Esophagus muscularis mucosa (tissue), 4 donors: ENCODE data around the gene TBC1D24.

Experiments used
- CTCF ChIP-seq, 3 experiments: fragments of 200-600 bp in 2 of 3; fragments of 450-650 bp in 1 of 3; sonication (generic) in 2 of 3; IDR thresholded peaks; one replicate each; pipeline ENCODE4 v1.5.1; 2017 to 2019; ENCODE audit warnings: antibody characterized with exemption in 3 of 3, mild to moderate bottlenecking in 2 of 3, moderate library complexity in 1 of 3
- EP300 ChIP-seq: sonication (generic); formaldehyde crosslinking; IDR thresholded peaks from one replicate; pipeline ENCODE4 v1.6.1; 2017; ENCODE audit warnings: antibody characterized with exemption
- POLR2A ChIP-seq: fragments of 450-650 bp; IDR thresholded peaks from one replicate; pipeline ENCODE4 v1.6.1; 2017; ENCODE audit warnings: antibody characterized with exemption, moderate library complexity, mild to moderate bottlenecking, low read depth
- POLR2AphosphoS5 ChIP-seq, 2 donors: sonication (generic); formaldehyde crosslinking; IDR thresholded peaks; one replicate each; pipeline ENCODE4 v1.6.1; 2017; ENCODE audit warnings: antibody characterized with exemption in 2 of 2

GRCh38 chr16:2507052-2507659 lies 32.2 kb downstream of the TBC1D24 start:
- TF ChIP-seq CTCF (IDR thresholded peaks at IDR 0.05) (no peak), POLR2AphosphoS5 (IDR thresholded peaks at IDR 0.05) (no peak), POLR2A (peak; percentile 19), EP300 (no peak)
